WI38 (cell line): ENCODE results near the gene AKR1B15.

ENCODE experiments used
- H3K4me3 ChIP-seq: 2 replicates; pipeline ENCODE4 v1.5.1; 2011; ENCODE audit warnings: low read depth, mild to moderate bottlenecking, control low read depth, low read length
- CTCF ChIP-seq: IDR thresholded peaks from 2 replicates; pipeline ENCODE4 v1.5.1; 2012; ENCODE audit warnings: low read depth, mild to moderate bottlenecking, control low read depth, low read length

AKR1B15 gene

DNA sequence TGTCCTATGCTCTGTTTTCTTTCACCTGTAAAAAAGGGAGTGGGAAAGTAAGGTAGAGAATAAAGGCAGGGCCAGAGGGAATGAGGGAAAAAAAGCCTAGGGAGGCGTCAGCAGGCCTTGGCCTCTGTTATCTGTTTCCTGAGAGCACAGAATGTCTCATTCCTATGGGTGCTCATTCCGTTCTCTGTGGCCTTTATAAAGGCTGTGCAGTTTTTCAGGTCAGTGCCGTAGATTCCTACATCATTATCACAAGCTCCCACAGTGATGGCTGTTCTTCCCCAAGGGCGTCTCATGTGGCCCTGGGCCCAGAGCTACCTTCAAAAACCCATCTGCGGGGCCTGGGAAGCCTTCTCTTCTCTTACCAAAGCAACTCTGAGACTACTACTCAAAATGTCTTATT, 38.3 kb upstream of the AKR1B15 start:
- TF ChIP-seq CTCF: no peak
- H3K4me3 ChIP-seq: no peak overlapping the region

DNA sequence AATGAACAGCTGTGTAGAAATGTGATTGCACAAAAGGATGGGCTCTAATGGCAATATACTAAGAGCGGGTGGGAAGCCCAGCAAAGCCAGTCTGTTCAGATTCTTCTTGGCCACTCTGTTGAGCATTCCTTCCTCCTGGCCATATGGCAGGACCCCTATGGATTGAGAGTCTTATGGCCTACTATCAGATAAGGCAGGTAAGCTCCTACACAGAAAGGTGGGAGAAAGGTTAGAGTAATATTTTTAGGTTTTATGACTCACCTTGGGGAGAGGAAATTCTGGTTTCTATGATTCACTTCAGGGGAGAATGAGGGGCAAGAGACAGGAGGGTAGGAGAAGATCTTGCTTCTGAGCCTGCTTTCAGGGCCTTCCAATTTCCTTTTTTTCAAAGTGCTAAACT, 36.6 kb upstream of the AKR1B15 start:
- H3K4me3 ChIP-seq: no peak overlapping the region
- no peak for TF ChIP-seq CTCF

- H3K4me3 ChIP-seq: no peak overlapping the region
Observed at GRCh38 chr7:134513169-134513752, 35.6 kb upstream of the AKR1B15 start.

GRCh38 chr7:134514106-134514505, 34.8 kb upstream of the AKR1B15 start:
- no peak for TF ChIP-seq CTCF
- no peak overlapping the region for H3K4me3 ChIP-seq

More at GRCh38 chr7:134513169-134513752, 35.6 kb upstream of the AKR1B15 start:
- TF ChIP-seq CTCF: peak; percentile 61

- peak; percentile 70 for TF ChIP-seq CTCF
Observed at GRCh38 chr7:134514663-134515062, 34.2 kb upstream of the AKR1B15 start.

GRCh38 chr7:134515569-134516468, 33.1 kb upstream of the AKR1B15 start:
- H3K4me3 ChIP-seq: no peak overlapping the region
- no peak for TF ChIP-seq CTCF

More at GRCh38 chr7:134514663-134515062, 34.2 kb upstream of the AKR1B15 start:
- no peak overlapping the region for H3K4me3 ChIP-seq

GRCh38 chr7:134520130-134520529, 28.8 kb upstream of the AKR1B15 start:
- H3K4me3 ChIP-seq: no peak overlapping the region
- TF ChIP-seq CTCF: no peak
